ENCODE measurements around the gene LPCAT3. TPM values are rescaled to one million over a fixed set of nuclear protein-coding genes. Genes with fewer than 3 reads are reported as not detected.

Gene LPCAT3
- total RNA-seq = 10 to 100 TPM; 60.0 to 78.6 TPM
- polyA plus RNA-seq = 10 to 100 TPM; 45.4 to 52.4 TPM
- long read RNA-seq, donor 1, transcript LPCAT3-201 (13 exons, 2,268 nt) = major isoform, 14 of 16 reads
- long read RNA-seq, donor 1, partial matches to known transcripts = 0 of 16 reads
- long read RNA-seq, donor 1, other reads (novel, unspliced or antisense) = 0 of 16 reads
- long read RNA-seq, donor 2, partial matches to known transcripts = 0 of 1 reads
- long read RNA-seq, donor 2, other reads (novel, unspliced or antisense) = 0 of 1 reads
- long read RNA-seq, donor 3, partial matches to known transcripts = 0 of 4 reads
- long read RNA-seq, donor 3, other reads (novel, unspliced or antisense) = 0 of 4 reads
- long read RNA-seq, donor 4 = 0 reads
- long read RNA-seq, donor 5, transcript LPCAT3-201 (13 exons, 2,268 nt) = major isoform, 15 of 15 reads
- long read RNA-seq, donor 5, partial matches to known transcripts = 0 of 15 reads
- long read RNA-seq, donor 5, other reads (novel, unspliced or antisense) = 0 of 15 reads

- Histone ChIP-seq H3K9ac (ENCODE audit: insufficient read depth in 1 of 2, low read length in 2 of 2) (peak within 1 kb of the TSS; percentile 66 to 82), H3K9me3 (ENCODE audit: control insufficient read depth in 4 of 4, insufficient read depth in 3 of 4, low read length in 3 of 4) (no peaks in the 10 kb centered on the region), H3K4me3 (peak within 1 kb of the TSS; percentile 83), H3K36me3 (ENCODE audit: control insufficient read depth in 4 of 4, insufficient read depth in 4 of 4, low read length in 4 of 4) (peaks cover 0 to 5% (median 0%) of the 10 kb centered on the region in 4 donors), H3K4me1 (ENCODE audit: control insufficient read depth in 5 of 5, insufficient read depth in 5 of 5, low read length in 5 of 5) (peaks cover 0 to 17% (median 7%) of the 10 kb centered on the region in 5 donors), H3K27ac (ENCODE audit: low read depth in 1 of 2, low read length in 1 of 2) (peak within 1 kb of the TSS; percentile 86 to 96), H3K27me3 (ENCODE audit: control insufficient read depth in 3 of 3, insufficient read depth in 3 of 3, low read length in 2 of 3) (no peaks in the 10 kb centered on the region)
- ATAC-seq (ENCODE audit: insufficient read depth, low FRiP score) (peak; percentile 97), DNase-seq (peak; percentile 97 to 98 (median 98))
- 0% methylated on average over 64 to 77 of the region's 77 CpGs for WGBS, 2 donors
- TF ChIP-seq, protein P1, sequence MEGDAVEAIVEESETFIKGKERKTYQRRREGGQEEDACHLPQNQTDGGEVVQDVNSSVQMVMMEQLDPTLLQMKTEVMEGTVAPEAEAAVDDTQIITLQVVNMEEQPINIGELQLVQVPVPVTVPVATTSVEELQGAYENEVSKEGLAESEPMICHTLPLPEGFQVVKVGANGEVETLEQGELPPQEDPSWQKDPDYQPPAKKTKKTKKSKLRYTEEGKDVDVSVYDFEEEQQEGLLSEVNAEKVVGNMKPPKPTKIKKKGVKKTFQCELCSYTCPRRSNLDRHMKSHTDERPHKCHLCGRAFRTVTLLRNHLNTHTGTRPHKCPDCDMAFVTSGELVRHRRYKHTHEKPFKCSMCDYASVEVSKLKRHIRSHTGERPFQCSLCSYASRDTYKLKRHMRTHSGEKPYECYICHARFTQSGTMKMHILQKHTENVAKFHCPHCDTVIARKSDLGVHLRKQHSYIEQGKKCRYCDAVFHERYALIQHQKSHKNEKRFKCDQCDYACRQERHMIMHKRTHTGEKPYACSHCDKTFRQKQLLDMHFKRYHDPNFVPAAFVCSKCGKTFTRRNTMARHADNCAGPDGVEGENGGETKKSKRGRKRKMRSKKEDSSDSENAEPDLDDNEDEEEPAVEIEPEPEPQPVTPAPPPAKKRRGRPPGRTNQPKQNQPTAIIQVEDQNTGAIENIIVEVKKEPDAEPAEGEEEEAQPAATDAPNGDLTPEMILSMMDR (IDR thresholded peaks at IDR 0.05; ENCODE audit: control extremely low read depth, extremely low read depth) = peak; percentile 66
Observed at GRCh38 chr12:7018350-7019042, at the start of gene LPCAT3. LPCAT3 (minus strand) TSS chr12:7018476; CDS start chr12:7018424, 52 bp downstream.

- peaks cover 0 to 1% (median 0%) of the 10 kb centered on the region in 5 donors for H3K4me1 ChIP-seq (ENCODE audit: control insufficient read depth in 5 of 5, insufficient read depth in 5 of 5, low read length in 5 of 5)
- H3K9me3 ChIP-seq (ENCODE audit: control insufficient read depth in 4 of 4, insufficient read depth in 3 of 4, low read length in 3 of 4) = no peaks in the 10 kb centered on the region
- TF ChIP-seq, protein P1 (IDR thresholded peaks at IDR 0.05; ENCODE audit: control extremely low read depth, extremely low read depth) = no peak
- ATAC-seq (ENCODE audit: insufficient read depth, low FRiP score) (no peak), DNase-seq (no peak)
- H3K36me3 ChIP-seq (ENCODE audit: control insufficient read depth in 4 of 4, insufficient read depth in 4 of 4, low read length in 4 of 4) = peaks cover 0 to 13% (median 7%) of the 10 kb centered on the region in 4 donors
- no peaks in the 10 kb centered on the region for H3K27me3 ChIP-seq (ENCODE audit: control insufficient read depth in 3 of 3, insufficient read depth in 3 of 3, low read length in 2 of 3)
- no peak overlapping the region for H3K4me3 ChIP-seq
- 85 to 92% methylated on average over 7 of the region's 7 CpGs for WGBS, 2 donors
- H3K9ac ChIP-seq (ENCODE audit: insufficient read depth in 1 of 2, low read length in 2 of 2) = no peak overlapping the region
- no peak overlapping the region for H3K27ac ChIP-seq (ENCODE audit: low read depth in 1 of 2, low read length in 1 of 2)
Observed at GRCh38 chr12:7067096-7067495, 48.8 kb upstream of the LPCAT3 start.

- Histone ChIP-seq H3K9ac (ENCODE audit: insufficient read depth in 1 of 2, low read length in 2 of 2) (no peak overlapping the region), H3K27me3 (ENCODE audit: control insufficient read depth in 3 of 3, insufficient read depth in 3 of 3, low read length in 2 of 3) (no peaks in the 10 kb centered on the region), H3K27ac (ENCODE audit: low read depth in 1 of 2, low read length in 1 of 2) (no peak overlapping the region), H3K4me1 (ENCODE audit: control insufficient read depth in 5 of 5, insufficient read depth in 5 of 5, low read length in 5 of 5) (peaks cover 0 to 1% (median 0%) of the 10 kb centered on the region in 5 donors), H3K9me3 (ENCODE audit: control insufficient read depth in 4 of 4, insufficient read depth in 3 of 4, low read length in 3 of 4) (no peaks in the 10 kb centered on the region), H3K36me3 (ENCODE audit: control insufficient read depth in 4 of 4, insufficient read depth in 4 of 4, low read length in 4 of 4) (peaks cover 0 to 13% (median 7%) of the 10 kb centered on the region in 4 donors), H3K4me3 (no peak overlapping the region)
- no peak for DNase-seq
- WGBS, 2 donors = 91% methylated on average over 2 of the region's 2 CpGs
- no peak for ATAC-seq (ENCODE audit: insufficient read depth, low FRiP score)
- TF ChIP-seq, protein P1 (IDR thresholded peaks at IDR 0.05; ENCODE audit: control extremely low read depth, extremely low read depth) = no peak
Observed at GRCh38 chr12:7066596-7066995, 48.3 kb upstream of the LPCAT3 start.
